ENCODE results near the gene EXOSC3. TPM values are rescaled to one million over a fixed set of nuclear protein-coding genes. Genes with fewer than 3 reads are reported as not detected.
"Not testable (repeated sequence)": the region's sequence is repeated elsewhere in the genome, so short reads cannot be mapped to it uniquely, and the experiment has no call there.

The EXOSC3 gene
- total RNA-seq = 15.2 TPM

DNA sequence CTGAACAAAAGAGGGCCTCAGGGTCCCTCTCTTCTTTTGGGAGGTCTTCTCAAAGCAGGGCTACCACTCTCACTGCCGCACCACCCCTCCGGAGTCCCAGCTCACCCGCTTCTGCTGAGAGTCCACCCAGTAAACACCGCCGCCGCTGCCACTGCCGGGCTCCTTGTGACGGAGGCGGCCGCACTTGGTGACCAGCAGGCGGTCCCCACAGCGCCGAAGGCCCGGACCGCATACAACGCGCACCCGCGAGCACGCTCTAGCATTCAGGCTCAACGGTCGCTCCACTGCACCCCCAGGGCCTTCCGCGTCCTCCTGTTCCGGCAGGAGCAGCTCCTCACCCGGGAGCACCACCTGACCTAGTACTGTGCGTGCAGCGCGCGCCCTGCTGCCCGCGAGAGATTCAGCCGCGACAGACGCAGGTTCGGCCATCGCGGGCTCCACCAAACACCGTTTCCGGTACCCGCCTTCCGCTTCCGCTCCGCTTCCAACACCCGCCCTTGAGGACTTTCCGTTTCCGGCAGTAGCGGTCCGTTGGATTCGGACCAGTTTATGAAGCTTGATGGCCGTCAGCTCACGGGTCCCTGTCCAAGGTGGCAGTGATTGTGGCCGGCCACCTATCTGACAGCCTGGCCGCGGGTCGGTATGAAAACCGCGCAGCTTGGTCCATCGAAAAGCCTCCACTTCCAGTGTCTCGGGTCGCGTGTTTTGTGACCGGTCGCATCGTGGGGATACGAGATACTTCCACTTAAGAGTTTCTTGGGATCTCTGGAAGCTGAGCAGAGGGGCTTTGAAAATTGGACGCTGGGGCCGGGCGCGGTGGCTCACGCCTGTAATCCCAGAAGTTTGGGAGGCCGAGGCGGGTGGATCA is at the start of gene EXOSC3:
TSS of gene EXOSC3 (minus strand) at position 449 of the 868 bp plus-strand sequence. CDS start at position 429, 20 bp downstream.
- peak; percentile 96 for ATAC-seq
- peak; percentile 92 for DNase-seq (ENCODE audit: low spot score)

- DNase-seq (ENCODE audit: low spot score) (no peak), ATAC-seq (no peak)
Observed at GRCh38 chr9:37827483-37828165, 42.8 kb upstream of the EXOSC3 start.

GRCh38 chr9:37825174-37825573 is 40.3 kb upstream of the EXOSC3 start:
- ATAC-seq = not testable (repeated sequence)

DNA sequence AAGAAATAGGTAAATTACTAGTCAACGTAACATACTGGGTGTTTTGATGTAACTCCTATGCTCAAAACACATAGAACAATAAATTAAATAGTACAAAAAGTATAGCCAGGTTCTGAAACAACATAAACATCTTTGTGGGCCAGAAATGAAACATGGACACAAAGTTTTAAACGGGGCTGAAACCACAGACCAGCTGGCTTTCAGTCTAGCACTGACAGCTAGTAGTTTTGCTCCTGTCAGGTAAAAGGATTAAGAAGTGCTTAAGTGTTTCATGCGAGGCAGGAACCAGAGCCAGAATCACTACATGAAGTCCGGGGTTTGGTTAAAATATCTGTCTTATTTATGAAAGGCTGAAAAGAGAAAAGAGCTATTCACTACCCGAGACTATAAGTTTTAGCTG is 35.3 kb upstream of the EXOSC3 start:
- DNase-seq (ENCODE audit: low spot score) (no peak), ATAC-seq (no peak)

More at GRCh38 chr9:37825174-37825573, 40.3 kb upstream of the EXOSC3 start:
- DNase-seq (ENCODE audit: low spot score) = not testable (repeated sequence)

- DNase-seq (ENCODE audit: low spot score) (no peak), ATAC-seq (no peak)
Observed at GRCh38 chr9:37818849-37819248, 34.0 kb upstream of the EXOSC3 start.

DNA sequence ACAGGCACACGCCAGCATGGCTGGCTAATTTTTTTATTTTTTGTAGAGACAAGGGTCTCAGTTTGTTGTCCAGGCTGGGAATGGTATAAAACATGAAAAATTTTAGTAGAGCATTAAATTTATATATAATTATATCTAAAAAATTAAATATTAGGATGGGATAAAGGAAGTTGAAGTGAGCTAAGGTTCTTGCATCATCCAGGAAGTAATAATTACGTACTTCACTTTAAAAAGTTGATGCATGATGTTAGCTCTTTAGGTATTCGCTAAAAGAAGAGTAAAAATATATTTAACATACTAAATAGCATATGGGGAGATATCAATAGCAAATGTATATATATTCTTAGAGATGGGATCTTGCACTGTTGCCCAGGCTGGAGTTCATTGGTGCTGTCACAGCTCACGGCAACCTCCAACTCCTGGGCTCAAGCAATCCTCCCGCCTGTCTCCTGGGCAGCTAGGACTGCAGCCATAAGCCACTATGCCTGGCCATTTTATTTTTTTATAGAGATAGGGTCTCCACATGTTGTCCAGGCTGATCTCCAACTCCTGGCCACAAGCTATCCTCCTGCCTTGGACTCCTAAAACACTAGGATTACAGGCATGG is 28.0 kb upstream of the EXOSC3 start:
- no peak for DNase-seq (ENCODE audit: low spot score)
- no peak for ATAC-seq

DNA sequence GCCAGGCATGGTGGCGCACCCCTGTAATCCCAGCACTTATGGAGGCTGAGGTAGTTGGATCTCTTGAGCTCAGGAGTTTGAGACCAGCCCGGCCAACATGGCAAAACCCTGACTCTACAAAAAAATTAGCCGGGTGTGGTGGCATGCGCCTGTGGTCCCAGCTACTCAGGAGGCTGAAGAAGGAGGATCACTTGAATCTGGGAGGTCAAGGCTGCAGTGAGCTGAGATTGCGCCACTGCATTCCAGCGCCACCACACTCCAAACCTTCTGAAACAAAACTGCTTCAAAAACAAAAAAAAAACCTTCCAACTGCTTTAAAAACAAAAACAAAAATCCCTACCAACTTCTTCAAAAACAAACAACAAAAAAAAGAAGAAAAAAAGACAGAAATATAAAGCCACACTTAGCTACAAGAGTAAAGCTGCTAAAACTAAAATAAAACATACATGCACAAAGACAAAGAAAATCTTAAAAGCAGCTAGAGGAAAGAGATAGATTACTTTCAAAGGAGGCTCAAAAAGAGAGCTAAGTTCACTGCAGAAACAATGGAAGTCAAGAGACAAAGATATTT is 27.1 kb upstream of the EXOSC3 start:
- ATAC-seq (no peak), DNase-seq (ENCODE audit: low spot score) (no peak)

GRCh38 chr9:37809676-37810075 is 24.8 kb upstream of the EXOSC3 start:
- DNase-seq (ENCODE audit: low spot score); ATAC-seq: not testable (repeated sequence)

DNA sequence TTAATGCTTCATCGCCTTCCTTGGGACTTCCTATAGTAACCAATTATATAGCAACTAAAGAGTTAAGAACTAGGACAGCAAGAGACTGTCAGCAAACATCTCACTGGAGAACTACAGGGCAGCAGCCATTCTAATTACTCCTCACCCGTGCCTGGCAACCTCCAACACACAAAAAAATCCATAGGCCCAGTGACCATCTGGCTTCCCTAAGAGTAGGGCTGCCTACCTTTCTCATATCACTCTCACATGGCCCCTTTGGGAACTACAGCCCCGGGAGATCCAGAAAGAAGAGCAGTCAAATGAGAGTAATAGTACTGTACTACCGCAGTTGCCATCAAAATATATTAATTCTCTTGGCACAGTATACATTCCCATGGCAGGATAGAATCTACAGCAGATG is 21.4 kb upstream of the EXOSC3 start:
- no peak for DNase-seq (ENCODE audit: low spot score)
- no peak for ATAC-seq

DNA sequence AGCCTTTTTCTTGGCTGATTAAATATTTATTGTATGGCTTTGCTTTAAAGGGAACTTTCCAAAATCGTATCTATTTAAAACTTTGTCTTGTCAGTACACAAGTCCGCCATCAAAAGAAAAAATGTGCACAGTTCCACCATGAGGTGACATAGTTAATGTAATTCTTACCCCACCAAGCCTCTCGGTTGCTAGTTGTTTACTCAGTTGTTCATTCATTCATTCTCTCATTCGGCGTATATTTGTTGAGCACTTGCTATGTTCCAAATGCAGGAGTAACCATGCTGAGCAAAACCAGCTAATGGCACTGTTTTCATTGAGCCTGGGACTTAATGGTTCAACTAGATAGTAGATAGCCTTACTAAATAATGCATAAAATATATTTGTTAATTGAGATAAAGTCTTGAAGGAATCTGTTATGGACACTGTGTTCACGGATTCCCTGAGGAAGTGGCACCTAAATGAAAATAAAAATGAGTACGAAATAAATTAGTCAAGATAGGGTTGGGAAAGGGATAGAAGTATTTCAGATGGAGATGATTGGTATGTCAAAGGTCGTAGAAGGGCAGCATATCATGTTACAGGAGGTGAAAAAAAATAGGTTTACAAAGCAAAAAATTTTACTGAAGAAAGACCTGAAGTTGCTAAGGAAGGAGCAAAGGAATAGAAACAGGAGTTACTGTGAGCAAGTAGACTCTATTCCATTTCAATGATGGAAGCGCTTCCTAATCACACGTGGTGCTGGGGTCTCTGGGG is 17.3 kb upstream of the EXOSC3 start:
- DNase-seq (ENCODE audit: low spot score) (no peak), ATAC-seq (no peak)

DNA sequence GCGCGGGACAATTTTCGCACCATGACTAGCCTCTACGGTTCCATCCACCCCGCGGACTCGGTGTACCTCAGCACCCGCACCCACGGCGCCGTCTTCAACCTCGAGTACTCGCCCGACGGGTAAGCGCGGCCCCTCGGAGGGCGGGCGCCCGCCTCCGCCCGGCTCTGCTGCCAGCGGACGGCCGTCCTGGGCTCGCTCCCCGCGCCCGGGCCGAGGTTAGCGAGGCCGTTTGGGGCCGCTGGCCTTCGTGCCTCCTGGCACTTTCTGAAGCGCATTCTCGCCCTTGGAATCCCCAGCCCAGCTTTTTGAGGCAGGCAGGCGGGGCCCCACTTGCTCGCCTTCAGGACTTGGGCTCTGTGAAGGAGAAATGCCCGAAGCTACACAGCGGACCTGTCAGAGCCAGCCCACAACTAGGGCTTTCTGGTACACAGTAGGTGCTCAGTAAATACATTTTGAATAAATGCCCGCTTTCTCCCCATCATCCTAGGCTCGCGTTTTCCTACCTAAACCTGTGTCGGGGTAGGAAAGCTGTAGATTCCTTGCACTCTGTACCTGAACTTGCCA is 16.5 kb upstream of the EXOSC3 start:
- peak; percentile 67 for ATAC-seq

GRCh38 chr9:37800631-37801286 is 15.9 kb upstream of the EXOSC3 start, which contains the start of gene DCAF10:
Gene DCAF10, plus strand, starts transcription at chr9:37800797. Its CDS starts 70 bp downstream, at chr9:37800867.
- DNase-seq (ENCODE audit: low spot score) (peak; percentile 88), ATAC-seq (peak; percentile 95)

More for the DNA sequence above, 16.5 kb upstream of the EXOSC3 start:
- peak; percentile 60 for DNase-seq (ENCODE audit: low spot score)

GRCh38 chr9:37798677-37799076 is 13.8 kb upstream of the EXOSC3 start:
- ATAC-seq (no peak), DNase-seq (ENCODE audit: low spot score) (no peak)

DNA sequence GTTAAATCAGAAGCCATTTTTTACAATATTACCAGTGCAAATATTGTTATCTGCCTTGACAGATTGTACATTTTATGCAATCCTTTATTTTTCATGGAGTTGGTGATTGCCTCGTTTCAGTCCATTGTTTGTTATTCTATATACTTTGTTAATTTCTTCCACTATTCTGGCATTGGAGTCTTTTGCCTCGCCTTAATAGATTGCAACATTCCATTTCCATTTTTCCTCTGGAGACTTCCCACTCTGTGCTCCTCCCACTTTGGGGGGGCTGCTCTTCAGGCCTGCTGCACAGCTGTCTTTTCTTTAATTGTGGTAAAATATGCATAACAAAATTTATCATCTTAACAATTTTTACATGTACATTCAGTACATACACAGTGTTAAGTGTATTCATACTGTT is 11.4 kb upstream of the EXOSC3 start:
- ATAC-seq (no peak), DNase-seq (ENCODE audit: low spot score) (no peak)

DNA sequence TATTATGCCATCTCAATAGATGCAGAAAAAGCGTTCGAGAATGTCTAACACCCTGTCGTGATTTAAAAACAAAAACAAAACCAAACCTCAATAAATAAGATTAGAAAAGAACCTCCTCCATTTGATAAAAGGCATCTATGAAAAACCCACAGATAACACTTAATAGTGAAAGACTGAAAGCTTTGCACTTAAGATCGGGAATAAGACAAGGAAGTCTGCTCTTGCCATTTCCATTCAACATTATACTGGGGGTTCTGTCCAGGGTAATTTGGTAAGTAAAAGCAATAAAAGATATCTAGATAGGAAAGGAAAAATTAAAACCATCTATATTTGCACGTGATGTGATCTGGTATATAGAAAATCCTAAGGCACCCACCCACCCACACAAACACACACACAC is 7.3 kb upstream of the EXOSC3 start:
- ATAC-seq (no peak), DNase-seq (ENCODE audit: low spot score) (no peak)

DNA sequence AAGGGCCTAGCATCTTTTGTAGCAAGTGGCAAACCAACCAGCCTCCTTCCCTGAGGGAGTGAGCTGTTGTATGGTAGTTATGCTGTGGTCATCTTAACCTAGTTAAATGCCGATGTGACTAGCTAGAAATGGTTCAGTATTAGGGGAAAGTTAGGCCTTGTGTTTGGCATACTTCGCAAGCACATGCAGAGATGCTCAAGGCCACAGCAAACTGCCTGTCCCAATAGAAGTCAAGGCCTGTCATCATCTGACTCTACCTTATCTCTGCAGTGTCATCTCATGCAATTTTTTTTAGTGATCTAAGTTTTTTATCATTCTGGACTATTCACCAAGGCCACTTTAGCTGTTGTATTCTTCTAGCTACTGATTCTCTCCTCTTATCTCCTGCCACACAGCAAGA is 5.2 kb upstream of the EXOSC3 start:
- DNase-seq (ENCODE audit: low spot score) (no peak), ATAC-seq (no peak)

DNA sequence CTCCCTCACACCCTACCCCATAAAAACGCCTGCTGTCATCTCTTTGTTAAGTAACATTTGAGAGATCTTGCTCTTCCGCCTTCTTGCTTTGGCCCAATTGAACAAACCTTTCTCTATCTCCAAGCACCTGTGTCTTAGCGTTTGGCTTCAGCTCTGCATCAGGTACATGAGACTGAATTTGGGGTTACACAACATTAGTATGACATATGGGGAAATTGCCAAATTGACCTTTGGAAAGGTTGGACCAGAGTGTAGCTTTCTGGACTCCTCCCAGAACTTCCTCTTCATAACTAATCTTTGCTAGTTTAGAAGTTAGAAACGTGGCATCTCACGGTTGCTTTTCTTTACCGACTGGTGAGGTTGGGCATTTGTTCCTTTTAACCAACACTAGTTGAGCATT is 3.5 kb upstream of the EXOSC3 start:
- ATAC-seq (peak; percentile 54), DNase-seq (ENCODE audit: low spot score) (no peak)

- DNase-seq (ENCODE audit: low spot score) = no peak
- ATAC-seq = no peak
Observed at GRCh38 chr9:37787059-37787458, 2.2 kb upstream of the EXOSC3 start.

- ATAC-seq (no peak), DNase-seq (ENCODE audit: low spot score) (no peak)
Observed at GRCh38 chr9:37784291-37784615, 611 bp downstream of the EXOSC3 start.

GRCh38 chr9:37778534-37778933 is 6.3 kb downstream of the EXOSC3 start:
- no peak for ATAC-seq
- no peak for DNase-seq (ENCODE audit: low spot score)

Measured in left lobe of liver (tissue), 2 donors.